Measurements from ENCODE around the gene MYO7A. TPM values are rescaled to one million over a fixed set of nuclear protein-coding genes. Genes with fewer than 3 reads are reported as not detected.

Gene MYO7A
- total RNA-seq, 3 donors from 2014 or later, result 4.3 to 23.5 (median 4.5) TPM

DNA sequence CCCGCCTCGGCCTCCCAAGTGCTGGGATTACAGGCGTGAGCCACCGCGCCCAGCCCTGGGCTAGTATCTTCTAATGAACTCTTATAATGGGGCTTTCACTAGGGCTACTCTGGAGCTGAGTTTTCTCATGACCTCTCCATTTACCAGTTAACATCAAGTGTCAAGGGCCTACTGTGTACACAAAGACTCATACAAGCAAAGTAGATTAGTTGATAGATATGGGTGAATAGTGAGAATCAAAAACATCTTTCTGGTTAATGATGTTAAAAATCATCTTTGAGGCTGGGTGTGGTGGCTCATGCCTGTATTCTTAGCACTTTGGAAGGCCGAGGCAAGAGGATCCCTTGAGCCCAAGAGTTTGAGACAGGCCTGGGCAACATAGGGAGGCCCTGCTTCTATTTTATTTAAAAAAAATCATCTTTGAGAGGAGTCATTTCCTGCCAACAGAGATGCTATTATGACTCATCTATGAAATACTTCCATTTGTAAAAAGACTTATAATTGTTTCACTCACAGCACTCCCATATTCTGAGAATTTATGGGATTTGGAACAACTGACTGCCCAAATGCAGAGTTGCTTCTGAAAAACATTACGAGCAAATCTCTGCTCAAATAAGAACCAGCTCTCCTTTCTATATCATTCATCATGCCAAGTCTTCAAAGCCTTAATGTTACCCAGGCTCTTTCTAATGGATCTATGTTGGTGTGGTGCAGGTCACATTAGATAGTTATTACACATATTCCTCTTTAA lies 116.4 kb downstream of the MYO7A start:
- Histone ChIP-seq H3K27ac (peak overlapping the region in 1 of 2 donors; percentile 16), H3K4me1 (no peaks in the 10 kb centered on the region), H3K9me3 (no peaks in the 10 kb centered on the region), H3K4me3 (no peak overlapping the region), H3K36me3 (no peaks in the 10 kb centered on the region), H3K27me3 (no peaks in the 10 kb centered on the region)
- intact Hi-C loops (cut with DNase I; ENCODE audit: low total_unique reads), result no loop called here
- TF ChIP-seq, protein P1, sequence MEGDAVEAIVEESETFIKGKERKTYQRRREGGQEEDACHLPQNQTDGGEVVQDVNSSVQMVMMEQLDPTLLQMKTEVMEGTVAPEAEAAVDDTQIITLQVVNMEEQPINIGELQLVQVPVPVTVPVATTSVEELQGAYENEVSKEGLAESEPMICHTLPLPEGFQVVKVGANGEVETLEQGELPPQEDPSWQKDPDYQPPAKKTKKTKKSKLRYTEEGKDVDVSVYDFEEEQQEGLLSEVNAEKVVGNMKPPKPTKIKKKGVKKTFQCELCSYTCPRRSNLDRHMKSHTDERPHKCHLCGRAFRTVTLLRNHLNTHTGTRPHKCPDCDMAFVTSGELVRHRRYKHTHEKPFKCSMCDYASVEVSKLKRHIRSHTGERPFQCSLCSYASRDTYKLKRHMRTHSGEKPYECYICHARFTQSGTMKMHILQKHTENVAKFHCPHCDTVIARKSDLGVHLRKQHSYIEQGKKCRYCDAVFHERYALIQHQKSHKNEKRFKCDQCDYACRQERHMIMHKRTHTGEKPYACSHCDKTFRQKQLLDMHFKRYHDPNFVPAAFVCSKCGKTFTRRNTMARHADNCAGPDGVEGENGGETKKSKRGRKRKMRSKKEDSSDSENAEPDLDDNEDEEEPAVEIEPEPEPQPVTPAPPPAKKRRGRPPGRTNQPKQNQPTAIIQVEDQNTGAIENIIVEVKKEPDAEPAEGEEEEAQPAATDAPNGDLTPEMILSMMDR (IDR thresholded peaks at IDR 0.05), result no peak
- TF ChIP-seq POLR2A (IDR thresholded peaks at IDR 0.05), result no peak
- no peak for TF ChIP-seq POLR2AphosphoS5 (IDR thresholded peaks at IDR 0.05)
- no peak for DNase-seq (ENCODE audit: low spot score in 2 of 2)

DNA sequence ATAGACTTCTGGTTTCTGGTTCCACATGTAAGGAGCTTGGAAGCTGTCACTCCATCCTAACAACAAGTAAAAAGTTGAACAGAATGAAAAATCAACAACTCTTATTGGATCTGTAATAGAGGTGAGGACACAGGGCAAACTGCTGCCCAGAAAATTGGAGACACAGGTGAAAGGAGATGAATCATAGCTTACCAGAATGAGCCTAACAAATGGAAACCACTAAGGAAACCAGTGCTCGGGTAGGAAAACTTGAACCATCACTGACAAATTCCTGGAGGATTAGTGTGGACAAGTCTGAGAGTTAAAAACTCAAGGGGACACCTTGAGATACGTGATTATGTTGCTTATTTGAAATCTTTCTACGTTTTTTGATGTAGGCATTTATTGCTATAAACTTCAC lies 121.4 kb downstream of the MYO7A start:
- DNase-seq (ENCODE audit: low spot score in 2 of 2), result no peak
- Histone ChIP-seq H3K4me1 (no peaks in the 10 kb centered on the region), H3K36me3 (no peaks in the 10 kb centered on the region), H3K4me3 (no peak overlapping the region), H3K9me3 (peaks cover 0 to 18% of the 10 kb centered on the region in 2 donors), H3K27me3 (no peaks in the 10 kb centered on the region), H3K27ac (no peak overlapping the region)
- intact Hi-C loops (cut with DNase I; ENCODE audit: low total_unique reads), result no loop called here
- TF ChIP-seq POLR2AphosphoS5 (IDR thresholded peaks at IDR 0.05) (no peak), POLR2A (IDR thresholded peaks at IDR 0.05) (no peak)
- TF ChIP-seq, protein P1 (IDR thresholded peaks at IDR 0.05), result no peak

DNA sequence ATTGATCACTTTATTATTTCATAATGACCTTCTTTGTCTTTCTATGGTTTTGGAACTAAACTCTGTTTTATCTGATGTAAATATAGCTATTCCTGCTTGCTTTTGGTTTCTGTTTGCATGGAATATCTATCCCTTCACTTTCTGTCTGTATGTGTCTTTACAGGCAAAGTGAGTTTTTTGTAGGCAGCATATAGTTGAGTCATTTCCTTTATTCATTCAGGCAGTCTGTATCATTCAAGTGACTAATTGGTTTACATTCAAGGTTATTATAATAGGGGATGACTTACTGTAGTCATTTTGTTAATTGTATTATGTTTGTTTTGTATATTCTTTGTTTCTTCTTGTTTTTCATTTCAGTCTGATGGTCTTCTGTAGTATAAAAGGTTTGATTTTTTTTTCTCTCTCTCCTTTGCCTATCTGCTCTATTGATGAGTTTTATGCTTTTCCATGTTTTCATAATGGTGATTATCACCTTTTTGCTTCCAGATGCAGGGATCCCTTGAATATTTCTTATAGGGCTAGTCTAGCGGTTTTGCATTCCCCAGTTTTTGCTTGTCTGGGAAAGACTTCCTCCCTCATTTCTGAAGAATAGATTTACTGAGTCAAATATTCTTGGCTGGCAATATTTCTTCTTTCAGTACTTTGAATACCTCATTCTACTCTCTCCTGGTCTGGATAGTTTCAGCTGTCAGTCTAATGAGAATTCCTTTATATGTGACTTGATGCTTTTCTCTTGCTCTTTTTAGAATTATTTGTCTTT lies 123.0 kb downstream of the MYO7A start:
- intact Hi-C loops (cut with DNase I; ENCODE audit: low total_unique reads), result no loop called here
- Histone ChIP-seq H3K36me3 (no peaks in the 10 kb centered on the region), H3K4me1 (no peaks in the 10 kb centered on the region), H3K27ac (no peak overlapping the region), H3K9me3 (peaks cover 0 to 18% of the 10 kb centered on the region in 2 donors), H3K4me3 (no peak overlapping the region), H3K27me3 (no peaks in the 10 kb centered on the region)
- TF ChIP-seq, protein P1 (IDR thresholded peaks at IDR 0.05), result no peak
- no peak for TF ChIP-seq POLR2A (IDR thresholded peaks at IDR 0.05)
- no peak for TF ChIP-seq POLR2AphosphoS5 (IDR thresholded peaks at IDR 0.05)
- DNase-seq (ENCODE audit: low spot score in 2 of 2), result no peak

DNA sequence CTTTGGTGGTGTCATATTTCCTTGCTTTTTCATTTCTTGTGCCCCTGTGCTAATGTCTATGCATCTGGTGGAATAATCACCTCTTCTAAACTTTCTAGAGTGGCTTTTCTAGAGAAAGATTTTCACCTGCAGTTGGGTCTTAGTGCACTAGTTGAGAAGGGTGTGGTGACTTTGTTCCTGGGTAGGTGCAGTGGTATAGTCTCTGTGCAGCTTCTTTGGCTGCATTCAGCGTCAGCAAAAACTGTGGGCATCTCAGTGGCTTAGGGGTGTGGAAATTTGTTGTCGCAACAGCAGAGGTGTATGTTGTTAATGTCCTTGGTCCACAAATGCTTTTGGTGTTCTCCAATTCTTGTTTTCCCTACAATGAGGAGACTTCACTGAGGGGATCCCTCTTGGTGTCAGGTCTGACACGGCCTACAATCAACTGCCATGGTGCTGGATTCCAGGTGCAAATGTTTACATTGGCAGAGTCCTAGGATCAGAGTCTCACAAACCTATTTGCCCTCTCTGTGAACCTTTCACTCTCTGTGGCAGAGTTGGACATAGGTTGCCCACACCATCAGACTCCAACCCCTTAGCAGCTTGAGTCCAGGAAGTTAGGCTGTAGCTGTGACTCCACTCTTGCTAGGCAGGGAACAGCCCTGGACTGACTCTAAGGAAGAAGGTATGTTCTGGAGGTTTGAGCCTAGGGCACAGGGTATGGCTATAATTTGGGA lies 124.7 kb downstream of the MYO7A start:
- no peak for DNase-seq (ENCODE audit: low spot score in 2 of 2)
- Histone ChIP-seq H3K27ac (no peak overlapping the region), H3K4me1 (no peaks in the 10 kb centered on the region), H3K4me3 (no peak overlapping the region), H3K9me3 (peaks cover 0 to 18% of the 10 kb centered on the region in 2 donors), H3K36me3 (no peaks in the 10 kb centered on the region), H3K27me3 (no peaks in the 10 kb centered on the region)
- intact Hi-C loops (cut with DNase I; ENCODE audit: low total_unique reads), result no loop called here
- TF ChIP-seq POLR2AphosphoS5 (IDR thresholded peaks at IDR 0.05) (no peak), POLR2A (IDR thresholded peaks at IDR 0.05) (no peak)
- TF ChIP-seq, protein P1 (IDR thresholded peaks at IDR 0.05), result no peak
